ENCODE data around the gene URB1. TPM values are rescaled to one million over a fixed set of nuclear protein-coding genes. Genes with fewer than 3 reads are reported as not detected.

URB1 gene
- total RNA-seq, 1 donor from 2014 or later: 11.6 TPM

GRCh38 chr21:32300117-32300681 lies 92.6 kb downstream of the URB1 start:
- H3K4me3 ChIP-seq (ENCODE audit: low read depth, low read length): no peak overlapping the region
- no peak for DNase-seq (ENCODE audit: low read depth)
- no peak for TF ChIP-seq CTCF (conservative IDR thresholded peaks at IDR 0.05; ENCODE audit: low read depth, low read length)

GRCh38 chr21:32299695-32300094 lies 93.1 kb downstream of the URB1 start:
- TF ChIP-seq CTCF (conservative IDR thresholded peaks at IDR 0.05; ENCODE audit: low read depth, low read length): no peak
- DNase-seq (ENCODE audit: low read depth): no peak
- H3K4me3 ChIP-seq (ENCODE audit: low read depth, low read length): no peak overlapping the region

- TF ChIP-seq CTCF (conservative IDR thresholded peaks at IDR 0.05; ENCODE audit: low read depth, low read length): no peak
- no peak for DNase-seq (ENCODE audit: low read depth)
- H3K4me3 ChIP-seq (ENCODE audit: low read depth, low read length): no peak within 1 kb of the TSS
These were observed 94.1 kb downstream of the URB1 start, which contains the start of gene MRAP for GRCh38 chr21:32298658-32299081. TSS of gene MRAP (plus strand) at chr21:32298855. CDS start at chr21:32298972, 117 bp downstream.

GRCh38 chr21:32298148-32298559 lies 94.7 kb downstream of the URB1 start:
- no peak for TF ChIP-seq CTCF (conservative IDR thresholded peaks at IDR 0.05; ENCODE audit: low read depth, low read length)
- DNase-seq (ENCODE audit: low read depth): no peak
- H3K4me3 ChIP-seq (ENCODE audit: low read depth, low read length): no peak overlapping the region

- no peak for TF ChIP-seq CTCF (conservative IDR thresholded peaks at IDR 0.05; ENCODE audit: low read depth, low read length)
- no peak overlapping the region for H3K4me3 ChIP-seq (ENCODE audit: low read depth, low read length)
- no peak for DNase-seq (ENCODE audit: low read depth)
These were observed 95.4 kb downstream of the URB1 start for GRCh38 chr21:32297449-32297848.

GRCh38 chr21:32285476-32285875 lies 107.3 kb downstream of the URB1 start:
- TF ChIP-seq CTCF (conservative IDR thresholded peaks at IDR 0.05; ENCODE audit: low read depth, low read length): no peak
- no peak overlapping the region for H3K4me3 ChIP-seq (ENCODE audit: low read depth, low read length)
- no peak for DNase-seq (ENCODE audit: low read depth)

GRCh38 chr21:32282992-32283391 lies 109.8 kb downstream of the URB1 start:
- no peak overlapping the region for H3K4me3 ChIP-seq (ENCODE audit: low read depth, low read length)
- DNase-seq (ENCODE audit: low read depth): no peak
- TF ChIP-seq CTCF (conservative IDR thresholded peaks at IDR 0.05; ENCODE audit: low read depth, low read length): no peak

All from epithelial cell of proximal tubule (primary cell).